Mucosa of rectum (tissue), 2 donors: ENCODE results near the gene WDR31.
A peak's percentile ranks its signal among the peaks of the same experiment; 100 is the strongest.

Source experiments
- H3K27ac ChIP-seq, 2 donors: one replicate each; pipeline ENCODE4 v1.7.0; 2013; ENCODE audit warnings: inconsistent platforms in 2 of 2, low read depth in 2 of 2, low read length in 2 of 2
- H3K27me3 ChIP-seq, 2 donors: one replicate each; pipeline ENCODE4 v1.7.0; 2013; ENCODE audit warnings: low read length in 2 of 2; ENCODE audit not compliant: control insufficient read depth in 2 of 2, insufficient read depth in 2 of 2
- H3K36me3 ChIP-seq, 2 donors: one replicate each; pipeline ENCODE4 v1.7.0; 2013; ENCODE audit warnings: low read length in 2 of 2; ENCODE audit not compliant: control insufficient read depth in 2 of 2, insufficient read depth in 2 of 2
- H3K4me1 ChIP-seq, 2 donors: one replicate each; pipeline ENCODE4 v1.7.0; 2013; ENCODE audit warnings: low read length in 2 of 2, mild to moderate bottlenecking in 1 of 2; ENCODE audit not compliant: control insufficient read depth in 2 of 2, insufficient read depth in 2 of 2
- H3K4me3 ChIP-seq, 2 donors: one replicate each; pipeline ENCODE4 v1.7.0; 2013; ENCODE audit warnings: low read length in 2 of 2
- H3K9ac ChIP-seq, 2 donors: one replicate each; pipeline ENCODE4 v1.7.0; 2013; ENCODE audit warnings: low read length in 2 of 2, low read depth in 1 of 2, mild to moderate bottlenecking in 1 of 2
- H3K9me3 ChIP-seq, 2 donors: one replicate each; pipeline ENCODE4 v1.7.0; 2013; ENCODE audit warnings: low read length in 2 of 2; ENCODE audit not compliant: control insufficient read depth in 2 of 2
- donor health status: healthy.
- donor health status: Normal muscosa, but diverticular disease.

WDR31 gene

GRCh38 chr9:113343732-113344231 is 3.7 kb upstream of the WDR31 start:
- no peak overlapping the region for H3K4me3 ChIP-seq
- H3K9me3 ChIP-seq, result no peaks in the 10 kb centered on the region
- H3K36me3 ChIP-seq, result no peaks in the 10 kb centered on the region
- H3K4me1 ChIP-seq, result peaks cover 15 to 36% of the 10 kb centered on the region in 2 donors
- H3K27me3 ChIP-seq, result no peaks in the 10 kb centered on the region
- peak overlapping the region in 1 of 2 donors; percentile 13 for H3K9ac ChIP-seq
- H3K27ac ChIP-seq, result peak overlapping the region; percentile 70 to 88

- Histone ChIP-seq H3K27ac (peak overlapping the region in 1 of 2 donors; percentile 45), H3K9me3 (no peaks in the 10 kb centered on the region)
Measured at GRCh38 chr9:113341712-113342410, 1.8 kb upstream of the WDR31 start.

GRCh38 chr9:113337714-113338113 is 2.4 kb downstream of the WDR31 start:
- Histone ChIP-seq H3K4me1 (peaks cover 7 to 11% of the 10 kb centered on the region in 2 donors), H3K9me3 (no peaks in the 10 kb centered on the region), H3K36me3 (no peaks in the 10 kb centered on the region)

More at GRCh38 chr9:113341712-113342410, 1.8 kb upstream of the WDR31 start:
- H3K9ac ChIP-seq, result no peak overlapping the region
- H3K4me3 ChIP-seq, result no peak overlapping the region
- H3K27me3 ChIP-seq, result no peaks in the 10 kb centered on the region
- no peaks in the 10 kb centered on the region for H3K36me3 ChIP-seq
- peaks cover 7 to 27% of the 10 kb centered on the region in 2 donors for H3K4me1 ChIP-seq

GRCh38 chr9:113331780-113332179 is 8.3 kb downstream of the WDR31 start:
- H3K9ac ChIP-seq, result no peak overlapping the region
- no peaks in the 10 kb centered on the region for H3K4me1 ChIP-seq
- no peaks in the 10 kb centered on the region for H3K27me3 ChIP-seq
- H3K9me3 ChIP-seq, result no peaks in the 10 kb centered on the region
- H3K27ac ChIP-seq, result no peak overlapping the region
- H3K4me3 ChIP-seq, result no peak overlapping the region
- no peaks in the 10 kb centered on the region for H3K36me3 ChIP-seq

More at GRCh38 chr9:113337714-113338113, 2.4 kb downstream of the WDR31 start:
- Histone ChIP-seq H3K27ac (no peak overlapping the region), H3K9ac (no peak overlapping the region), H3K27me3 (no peaks in the 10 kb centered on the region), H3K4me3 (no peak overlapping the region)

- no peaks in the 10 kb centered on the region for H3K36me3 ChIP-seq
- H3K9me3 ChIP-seq, result no peaks in the 10 kb centered on the region
- no peak overlapping the region for H3K9ac ChIP-seq
- no peaks in the 10 kb centered on the region for H3K27me3 ChIP-seq
- H3K4me1 ChIP-seq, result no peaks in the 10 kb centered on the region
- no peak overlapping the region for H3K27ac ChIP-seq
- no peak overlapping the region for H3K4me3 ChIP-seq
Measured at GRCh38 chr9:113328045-113328782, 11.9 kb downstream of the WDR31 start.

GRCh38 chr9:113326230-113326629 is 13.8 kb downstream of the WDR31 start:
- H3K4me1 ChIP-seq, result no peaks in the 10 kb centered on the region

GRCh38 chr9:113322671-113323070 is 17.4 kb downstream of the WDR31 start:
- H3K4me1 ChIP-seq, result no peaks in the 10 kb centered on the region
- no peaks in the 10 kb centered on the region for H3K27me3 ChIP-seq
- no peak overlapping the region for H3K4me3 ChIP-seq
- no peaks in the 10 kb centered on the region for H3K9me3 ChIP-seq
- no peaks in the 10 kb centered on the region for H3K36me3 ChIP-seq
- H3K9ac ChIP-seq, result no peak overlapping the region
- H3K27ac ChIP-seq, result no peak overlapping the region

More at GRCh38 chr9:113326230-113326629, 13.8 kb downstream of the WDR31 start:
- Histone ChIP-seq H3K9ac (no peak overlapping the region), H3K9me3 (no peaks in the 10 kb centered on the region), H3K4me3 (no peak overlapping the region), H3K36me3 (no peaks in the 10 kb centered on the region), H3K27me3 (no peaks in the 10 kb centered on the region), H3K27ac (no peak overlapping the region)

GRCh38 chr9:113320051-113320450 is 20.0 kb downstream of the WDR31 start:
- no peak overlapping the region for H3K9ac ChIP-seq
- no peaks in the 10 kb centered on the region for H3K9me3 ChIP-seq
- no peak overlapping the region for H3K4me3 ChIP-seq
- H3K27ac ChIP-seq, result no peak overlapping the region
- H3K27me3 ChIP-seq, result no peaks in the 10 kb centered on the region
- no peaks in the 10 kb centered on the region for H3K4me1 ChIP-seq
- no peaks in the 10 kb centered on the region for H3K36me3 ChIP-seq

- H3K36me3 ChIP-seq, result no peaks in the 10 kb centered on the region
- H3K9me3 ChIP-seq, result no peaks in the 10 kb centered on the region
- no peak overlapping the region for H3K27ac ChIP-seq
- H3K9ac ChIP-seq, result no peak overlapping the region
- no peak overlapping the region for H3K4me3 ChIP-seq
- H3K4me1 ChIP-seq, result no peaks in the 10 kb centered on the region
- H3K27me3 ChIP-seq, result no peaks in the 10 kb centered on the region
Measured at GRCh38 chr9:113319054-113319453, 21.0 kb downstream of the WDR31 start.

GRCh38 chr9:113317777-113318176 is 22.3 kb downstream of the WDR31 start:
- no peaks in the 10 kb centered on the region for H3K27me3 ChIP-seq
- H3K36me3 ChIP-seq, result no peaks in the 10 kb centered on the region
- H3K4me1 ChIP-seq, result no peaks in the 10 kb centered on the region
- no peak overlapping the region for H3K4me3 ChIP-seq
- no peak overlapping the region for H3K9ac ChIP-seq
- no peak overlapping the region for H3K27ac ChIP-seq
- H3K9me3 ChIP-seq, result no peaks in the 10 kb centered on the region
